ENCODE measurements around the gene PAPOLG.
"Not testable (repeated sequence)": the region's sequence is repeated elsewhere in the genome, so short reads cannot be mapped to it uniquely, and the experiment has no call there.

Gene PAPOLG

GRCh38 chr2:60778352-60778751 lies 22.3 kb downstream of the PAPOLG start:
- no peak for DNase-seq

GRCh38 chr2:60779426-60779825 lies 23.4 kb downstream of the PAPOLG start:
- DNase-seq, result no peak

GRCh38 chr2:60780721-60781120 lies 24.7 kb downstream of the PAPOLG start:
- no peak for DNase-seq

- no peak for DNase-seq
These were observed 37.1 kb downstream of the PAPOLG start for GRCh38 chr2:60793169-60793568.

GRCh38 chr2:60794271-60794863 lies 38.3 kb downstream of the PAPOLG start:
- DNase-seq, result no peak

- DNase-seq, result no peak
These were observed 40.8 kb downstream of the PAPOLG start for GRCh38 chr2:60796573-60797509.

- no peak for DNase-seq
These were observed 48.4 kb downstream of the PAPOLG start for GRCh38 chr2:60804473-60804872.

- no peak for DNase-seq
These were observed 50.5 kb downstream of the PAPOLG start for GRCh38 chr2:60806595-60806987.

- DNase-seq, result no peak
These were observed 51.1 kb downstream of the PAPOLG start for GRCh38 chr2:60806988-60807681.

GRCh38 chr2:60808330-60808801 lies 52.3 kb downstream of the PAPOLG start:
- DNase-seq, result no peak

GRCh38 chr2:60811491-60812375 lies 55.7 kb downstream of the PAPOLG start:
- no peak for DNase-seq

GRCh38 chr2:60817191-60817590 lies 61.1 kb downstream of the PAPOLG start:
- DNase-seq, result not testable (repeated sequence)

- DNase-seq, result no peak
These were observed 62.2 kb downstream of the PAPOLG start for GRCh38 chr2:60818272-60818671.

GRCh38 chr2:60819155-60819862 lies 63.2 kb downstream of the PAPOLG start:
- no peak for DNase-seq

- DNase-seq, result no peak
These were observed 63.9 kb downstream of the PAPOLG start for GRCh38 chr2:60819936-60820335.

GRCh38 chr2:60820416-60821132 lies 64.5 kb downstream of the PAPOLG start:
- no peak for DNase-seq

- DNase-seq, result no peak
These were observed 65.0 kb downstream of the PAPOLG start for GRCh38 chr2:60821133-60821469.

- no peak for DNase-seq
These were observed 65.7 kb downstream of the PAPOLG start for GRCh38 chr2:60821587-60822302.

- DNase-seq, result no peak
These were observed 66.9 kb downstream of the PAPOLG start for GRCh38 chr2:60822987-60823386.

GRCh38 chr2:60823694-60824305 lies 67.7 kb downstream of the PAPOLG start:
- DNase-seq, result no peak
